ENCODE data around the gene NEB. TPM values are rescaled to one million over a fixed set of nuclear protein-coding genes. Genes with fewer than 3 reads are reported as not detected.

NEB gene
- total RNA-seq, 1 donor from 2014 or later = 1.0 TPM

DNA sequence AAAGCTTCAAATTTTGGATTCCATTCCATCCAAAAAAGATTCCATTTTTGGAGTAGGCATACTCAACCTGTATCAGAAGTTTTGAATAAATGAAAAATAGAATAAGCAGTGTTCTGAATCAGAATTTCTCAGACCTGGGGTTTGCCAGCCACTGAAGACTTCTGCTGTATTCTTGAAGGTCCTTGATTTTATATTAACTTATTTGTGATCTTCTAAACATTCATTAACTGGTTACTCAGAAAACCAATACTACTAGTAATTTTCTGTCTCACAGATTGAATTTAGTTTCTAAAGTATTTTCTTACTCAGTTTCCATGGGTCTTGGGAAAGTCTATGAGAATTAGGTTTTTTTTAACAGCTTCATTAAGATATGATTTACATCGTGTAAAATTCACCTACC, 263.7 kb downstream of the NEB start:
- peaks cover 46% of the 10 kb centered on the region for H3K36me3 Mint-ChIP-seq (ENCODE audit: low read depth)
- H3K27ac Mint-ChIP-seq (ENCODE audit: unreplicated experiment) = no peak overlapping the region
- no peaks in the 10 kb centered on the region for H3K27me3 Mint-ChIP-seq (ENCODE audit: low read depth)
- TF ChIP-seq, protein P1, sequence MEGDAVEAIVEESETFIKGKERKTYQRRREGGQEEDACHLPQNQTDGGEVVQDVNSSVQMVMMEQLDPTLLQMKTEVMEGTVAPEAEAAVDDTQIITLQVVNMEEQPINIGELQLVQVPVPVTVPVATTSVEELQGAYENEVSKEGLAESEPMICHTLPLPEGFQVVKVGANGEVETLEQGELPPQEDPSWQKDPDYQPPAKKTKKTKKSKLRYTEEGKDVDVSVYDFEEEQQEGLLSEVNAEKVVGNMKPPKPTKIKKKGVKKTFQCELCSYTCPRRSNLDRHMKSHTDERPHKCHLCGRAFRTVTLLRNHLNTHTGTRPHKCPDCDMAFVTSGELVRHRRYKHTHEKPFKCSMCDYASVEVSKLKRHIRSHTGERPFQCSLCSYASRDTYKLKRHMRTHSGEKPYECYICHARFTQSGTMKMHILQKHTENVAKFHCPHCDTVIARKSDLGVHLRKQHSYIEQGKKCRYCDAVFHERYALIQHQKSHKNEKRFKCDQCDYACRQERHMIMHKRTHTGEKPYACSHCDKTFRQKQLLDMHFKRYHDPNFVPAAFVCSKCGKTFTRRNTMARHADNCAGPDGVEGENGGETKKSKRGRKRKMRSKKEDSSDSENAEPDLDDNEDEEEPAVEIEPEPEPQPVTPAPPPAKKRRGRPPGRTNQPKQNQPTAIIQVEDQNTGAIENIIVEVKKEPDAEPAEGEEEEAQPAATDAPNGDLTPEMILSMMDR (IDR thresholded peaks at IDR 0.05) = no peak
- DNase-seq (ENCODE audit: low spot score) = no peak
- no peak overlapping the region for H3K4me3 Mint-ChIP-seq (ENCODE audit: unreplicated experiment)
- no peaks in the 10 kb centered on the region for H3K4me1 Mint-ChIP-seq (ENCODE audit: low read depth)
- H3K9me3 Mint-ChIP-seq (ENCODE audit: low read depth) = peaks cover 6% of the 10 kb centered on the region

DNA sequence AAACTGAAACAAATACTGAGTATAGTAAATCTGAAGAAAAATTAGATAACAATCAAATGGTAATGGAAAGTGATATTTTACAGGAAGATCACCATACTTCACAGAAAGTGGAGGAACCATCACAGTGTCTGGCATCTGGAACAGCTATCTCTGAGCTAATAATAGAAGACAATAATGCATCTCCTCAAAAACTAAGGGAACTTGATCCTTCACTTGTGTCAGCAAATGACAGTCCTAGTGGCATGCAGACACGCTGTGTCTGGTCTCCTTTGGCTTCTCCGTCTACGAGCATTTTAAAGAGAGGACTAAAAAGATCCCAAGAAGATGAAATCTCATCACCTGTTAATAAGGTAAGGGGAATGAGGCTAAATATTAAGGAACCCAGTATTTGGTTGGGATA, 268.5 kb downstream of the NEB start:
- Mint-ChIP-seq H3K9me3 (ENCODE audit: low read depth) (peaks cover under 1% of the 10 kb centered on the region), H3K27me3 (ENCODE audit: low read depth) (no peaks in the 10 kb centered on the region), H3K4me3 (ENCODE audit: unreplicated experiment) (no peak overlapping the region), H3K36me3 (ENCODE audit: low read depth) (peaks cover 56% of the 10 kb centered on the region), H3K27ac (ENCODE audit: unreplicated experiment) (no peak overlapping the region), H3K4me1 (ENCODE audit: low read depth) (peaks cover 2% of the 10 kb centered on the region)
- TF ChIP-seq, protein P1 (IDR thresholded peaks at IDR 0.05) = no peak
- no peak for DNase-seq (ENCODE audit: low spot score)

DNA sequence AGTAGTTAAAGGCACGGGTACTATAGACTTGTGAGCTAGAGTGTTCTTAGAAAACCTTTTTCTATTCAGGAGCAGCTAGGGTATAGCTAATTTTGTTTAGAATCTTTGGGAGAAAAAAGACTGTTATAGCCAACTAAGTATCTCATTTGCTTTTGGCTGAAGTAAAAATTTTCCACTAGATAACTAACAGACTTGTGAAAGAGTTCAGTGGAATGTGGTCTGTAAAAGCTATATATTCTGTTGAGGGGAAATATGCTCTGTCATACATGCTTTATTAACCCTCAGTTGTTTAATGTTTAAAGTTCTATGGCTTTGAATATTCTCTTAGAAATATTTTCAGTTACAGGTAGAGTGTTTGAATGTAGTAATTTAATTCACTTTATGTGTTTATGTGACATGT, 274.9 kb downstream of the NEB start:
- peaks cover 24% of the 10 kb centered on the region for H3K4me1 Mint-ChIP-seq (ENCODE audit: low read depth)
- no peaks in the 10 kb centered on the region for H3K9me3 Mint-ChIP-seq (ENCODE audit: low read depth)
- H3K27ac Mint-ChIP-seq (ENCODE audit: unreplicated experiment) = peak overlapping the region; percentile 76
- DNase-seq (ENCODE audit: low spot score) = no peak
- H3K27me3 Mint-ChIP-seq (ENCODE audit: low read depth) = no peaks in the 10 kb centered on the region
- H3K4me3 Mint-ChIP-seq (ENCODE audit: unreplicated experiment) = no peak overlapping the region
- TF ChIP-seq, protein P1 (IDR thresholded peaks at IDR 0.05) = no peak
- H3K36me3 Mint-ChIP-seq (ENCODE audit: low read depth) = peaks cover 41% of the 10 kb centered on the region

DNA sequence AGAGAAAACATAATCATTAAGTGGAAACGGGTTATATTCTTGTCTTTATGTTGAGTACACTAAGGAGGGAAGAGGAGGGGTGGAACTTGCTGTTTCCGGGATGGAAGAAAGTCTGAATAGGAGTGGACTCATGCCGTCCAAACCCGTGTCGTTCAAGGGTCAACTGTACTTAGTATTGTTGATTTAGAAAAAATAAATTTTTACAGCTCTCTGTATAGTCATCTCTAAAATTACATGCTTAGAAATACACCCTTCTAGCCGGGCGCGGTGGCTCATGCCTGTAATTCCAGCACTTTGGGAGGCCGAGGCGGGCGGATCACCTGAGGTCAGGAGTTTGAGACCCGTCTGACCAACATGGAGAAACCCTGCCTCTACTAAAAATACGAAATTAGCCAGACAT, 295.1 kb downstream of the NEB start:
- H3K27ac Mint-ChIP-seq (ENCODE audit: unreplicated experiment) = no peak overlapping the region
- no peaks in the 10 kb centered on the region for H3K9me3 Mint-ChIP-seq (ENCODE audit: low read depth)
- no peak for DNase-seq (ENCODE audit: low spot score)
- TF ChIP-seq, protein P1 (IDR thresholded peaks at IDR 0.05) = no peak
- peaks cover 23% of the 10 kb centered on the region for H3K36me3 Mint-ChIP-seq (ENCODE audit: low read depth)
- H3K4me1 Mint-ChIP-seq (ENCODE audit: low read depth) = no peaks in the 10 kb centered on the region
- no peaks in the 10 kb centered on the region for H3K27me3 Mint-ChIP-seq (ENCODE audit: low read depth)
- H3K4me3 Mint-ChIP-seq (ENCODE audit: unreplicated experiment) = no peak overlapping the region

DNA sequence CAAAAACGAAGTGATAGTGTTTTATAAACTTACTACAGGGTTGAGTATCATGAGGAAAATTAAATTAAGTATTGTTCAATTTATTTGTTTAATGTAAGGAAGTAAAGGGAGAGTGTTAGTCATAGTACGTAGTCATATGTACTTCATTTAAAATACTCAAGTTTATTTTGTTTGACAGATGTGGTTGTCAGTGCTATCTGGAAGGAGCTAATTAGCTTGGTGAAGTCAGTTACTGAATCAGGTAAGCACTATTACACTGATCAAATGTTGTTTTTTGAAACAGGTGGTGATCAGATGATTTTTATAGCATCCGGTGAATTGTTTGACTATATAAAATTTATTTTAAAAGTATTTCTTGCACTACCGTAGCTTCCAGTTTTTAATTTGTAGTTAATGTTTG, 295.8 kb downstream of the NEB start:
- DNase-seq (ENCODE audit: low spot score) = no peak
- TF ChIP-seq, protein P1 (IDR thresholded peaks at IDR 0.05) = no peak
- H3K36me3 Mint-ChIP-seq (ENCODE audit: low read depth) = peaks cover 20% of the 10 kb centered on the region
- no peaks in the 10 kb centered on the region for H3K27me3 Mint-ChIP-seq (ENCODE audit: low read depth)
- no peak overlapping the region for H3K4me3 Mint-ChIP-seq (ENCODE audit: unreplicated experiment)
- no peaks in the 10 kb centered on the region for H3K9me3 Mint-ChIP-seq (ENCODE audit: low read depth)
- H3K27ac Mint-ChIP-seq (ENCODE audit: unreplicated experiment) = no peak overlapping the region
- H3K4me1 Mint-ChIP-seq (ENCODE audit: low read depth) = no peaks in the 10 kb centered on the region
